ENCODE results near the gene DDIAS.

- TF ChIP-seq CTCF (IDR thresholded peaks at IDR 0.05) (peak; percentile 1), EZH2 (IDR thresholded peaks at IDR 0.05; ENCODE audit: borderline replicate concordance, insufficient read depth, low read depth, low read length, poor library complexity, severe bottlenecking) (no peak)
Measured at GRCh38 chr11:82864268-82864667, 37.3 kb upstream of the DDIAS start.
